Stomach smooth muscle (tissue), 2 donors: Measurements from ENCODE around the gene CFAP74.
"Not testable (repeated sequence)": the region's sequence is repeated elsewhere in the genome, so short reads cannot be mapped to it uniquely, and the experiment has no call there.

ENCODE experiments used
- H3K27ac ChIP-seq: one replicate; pipeline ENCODE4 v1.7.0; 2013; ENCODE audit warnings: mild to moderate bottlenecking, low read length, inconsistent platforms
- H3K27me3 ChIP-seq, 2 donors: one replicate each; pipeline ENCODE4 v1.7.0; 2013; ENCODE audit warnings: low read length in 2 of 2; ENCODE audit not compliant: insufficient read depth in 2 of 2, control insufficient read depth in 1 of 2
- H3K36me3 ChIP-seq, 2 donors: one replicate each; pipeline ENCODE4 v1.7.0; 2013; ENCODE audit warnings: low read length in 2 of 2; ENCODE audit not compliant: control insufficient read depth in 2 of 2, insufficient read depth in 2 of 2
- H3K4me1 ChIP-seq: one replicate; pipeline ENCODE4 v1.7.0; 2013; ENCODE audit warnings: low read length; ENCODE audit not compliant: control insufficient read depth, insufficient read depth
- H3K4me3 ChIP-seq, 2 donors: one replicate each; pipeline ENCODE4 v1.7.0; 2013; ENCODE audit warnings: low read length in 2 of 2
- H3K9ac ChIP-seq, 2 donors: one replicate each; pipeline ENCODE4 v1.7.0; 2013; ENCODE audit warnings: low read length in 2 of 2, mild to moderate bottlenecking in 1 of 2
- H3K9me3 ChIP-seq, 2 donors: one replicate each; pipeline ENCODE4 v1.7.0; 2013; ENCODE audit warnings: low read length in 2 of 2; ENCODE audit not compliant: control insufficient read depth in 2 of 2
- donor health status: healthy.
- donor health status: Pancreatic carcinoma.

CFAP74 gene

GRCh38 chr1:1892079-1892762 is 111.4 kb downstream of the CFAP74 start:
- H3K9me3 ChIP-seq = no peaks in the 10 kb centered on the region
- no peaks in the 10 kb centered on the region for H3K36me3 ChIP-seq
- H3K27ac ChIP-seq = peak overlapping the region; percentile 64
- peaks cover 14 to 25% of the 10 kb centered on the region in 2 donors for H3K27me3 ChIP-seq
- peaks cover 38% of the 10 kb centered on the region for H3K4me1 ChIP-seq
- H3K4me3 ChIP-seq = peak overlapping the region; percentile 69 to 78
- H3K9ac ChIP-seq = peak overlapping the region; percentile 60 to 75

GRCh38 chr1:1891349-1892078 is 112.1 kb downstream of the CFAP74 start:
- peaks cover 14 to 25% of the 10 kb centered on the region in 2 donors for H3K27me3 ChIP-seq
- H3K36me3 ChIP-seq = no peaks in the 10 kb centered on the region
- H3K27ac ChIP-seq = peak overlapping the region; percentile 64
- peak overlapping the region; percentile 64 to 75 for H3K9ac ChIP-seq
- peaks cover 38% of the 10 kb centered on the region for H3K4me1 ChIP-seq
- H3K9me3 ChIP-seq = no peaks in the 10 kb centered on the region
- H3K4me3 ChIP-seq = peak overlapping the region; percentile 69 to 81

- Histone ChIP-seq H3K27ac (peak within 1 kb of the TSS; percentile 64), H3K4me1 (peaks cover 42% of the 10 kb centered on the region), H3K9ac (peak within 1 kb of the TSS; percentile 75 to 80)
Measured at GRCh38 chr1:1890506-1891348, 112.9 kb downstream of the CFAP74 start, which contains the start of gene GNB1. Gene GNB1 (minus strand): TSS chr1:1891087. CDS start chr1:1825453, 65,634 bp downstream.

GRCh38 chr1:1889847-1890505 is 113.6 kb downstream of the CFAP74 start:
- Histone ChIP-seq H3K9ac (peak overlapping the region; percentile 58 to 80), H3K9me3 (no peaks in the 10 kb centered on the region), H3K27ac (peak overlapping the region; percentile 60)

More at GRCh38 chr1:1890506-1891348, 112.9 kb downstream of the CFAP74 start, which contains the start of gene GNB1:
- Histone ChIP-seq H3K4me3 (peak within 1 kb of the TSS; percentile 79 to 81), H3K9me3 (no peaks in the 10 kb centered on the region), H3K36me3 (no peaks in the 10 kb centered on the region), H3K27me3 (peaks cover 10 to 20% of the 10 kb centered on the region in 2 donors)

GRCh38 chr1:1889090-1889750 is 114.4 kb downstream of the CFAP74 start:
- Histone ChIP-seq H3K27ac (peak overlapping the region; percentile 60), H3K27me3 (peaks cover 0 to 5% of the 10 kb centered on the region in 2 donors), H3K4me1 (peaks cover 33% of the 10 kb centered on the region), H3K9me3 (no peaks in the 10 kb centered on the region), H3K9ac (peak overlapping the region in 1 of 2 donors; percentile 80), H3K36me3 (no peaks in the 10 kb centered on the region), H3K4me3 (peak overlapping the region; percentile 79 to 81)

More at GRCh38 chr1:1889847-1890505, 113.6 kb downstream of the CFAP74 start:
- Histone ChIP-seq H3K4me1 (peaks cover 40% of the 10 kb centered on the region), H3K36me3 (no peaks in the 10 kb centered on the region), H3K27me3 (peaks cover 4 to 13% of the 10 kb centered on the region in 2 donors), H3K4me3 (peak overlapping the region; percentile 79 to 81)

GRCh38 chr1:1883890-1884289 is 119.7 kb downstream of the CFAP74 start:
- H3K9me3 ChIP-seq, H3K9ac ChIP-seq, H3K27me3 ChIP-seq, H3K36me3 ChIP-seq, H3K4me3 ChIP-seq, H3K27ac ChIP-seq: not testable (repeated sequence)
- peaks cover 26% of the 10 kb centered on the region for H3K4me1 ChIP-seq

GRCh38 chr1:1883092-1883873 is 120.3 kb downstream of the CFAP74 start:
- H3K27me3 ChIP-seq = no peaks in the 10 kb centered on the region
- peaks cover 23% of the 10 kb centered on the region for H3K4me1 ChIP-seq
- no peaks in the 10 kb centered on the region for H3K9me3 ChIP-seq
- no peak overlapping the region for H3K27ac ChIP-seq
- H3K9ac ChIP-seq = no peak overlapping the region
- no peaks in the 10 kb centered on the region for H3K36me3 ChIP-seq
- no peak overlapping the region for H3K4me3 ChIP-seq

GRCh38 chr1:1881727-1882126 is 121.9 kb downstream of the CFAP74 start:
- no peaks in the 10 kb centered on the region for H3K9me3 ChIP-seq
- no peak overlapping the region for H3K4me3 ChIP-seq
- H3K27ac ChIP-seq = no peak overlapping the region
- no peaks in the 10 kb centered on the region for H3K27me3 ChIP-seq
- H3K4me1 ChIP-seq = peaks cover 25% of the 10 kb centered on the region
- H3K9ac ChIP-seq = no peak overlapping the region
- no peaks in the 10 kb centered on the region for H3K36me3 ChIP-seq

- peak overlapping the region in 1 of 2 donors; percentile 42 for H3K9ac ChIP-seq
- H3K4me1 ChIP-seq = peaks cover 26% of the 10 kb centered on the region
- H3K4me3 ChIP-seq = no peak overlapping the region
- H3K27me3 ChIP-seq = no peaks in the 10 kb centered on the region
- H3K27ac ChIP-seq = no peak overlapping the region
- H3K9me3 ChIP-seq = no peaks in the 10 kb centered on the region
- peaks cover 4% of the 10 kb centered on the region in 2 donors for H3K36me3 ChIP-seq
Measured at GRCh38 chr1:1880617-1881312, 122.8 kb downstream of the CFAP74 start.
